HTERT RPE-1 (cell line): Measurements from ENCODE around the gene CAD.

ENCODE experiments used
- in situ Hi-C: fragments of 300-500 bp; cut with MboI; formaldehyde crosslinking; loops from 4 replicates; pipeline ENCODE4 v1.14.3; 2020; ENCODE audit warnings: low sequenced_read_pairs

The CAD gene

GRCh38 chr2:27275211-27276150 lies 58.3 kb downstream of the CAD start, which contains the start of gene DNAJC5G:
Gene DNAJC5G, plus strand, starts transcription at chr2:27275433. Its CDS starts 1,296 bp downstream, at chr2:27276729.
- in situ Hi-C loops: no loop called here

DNA sequence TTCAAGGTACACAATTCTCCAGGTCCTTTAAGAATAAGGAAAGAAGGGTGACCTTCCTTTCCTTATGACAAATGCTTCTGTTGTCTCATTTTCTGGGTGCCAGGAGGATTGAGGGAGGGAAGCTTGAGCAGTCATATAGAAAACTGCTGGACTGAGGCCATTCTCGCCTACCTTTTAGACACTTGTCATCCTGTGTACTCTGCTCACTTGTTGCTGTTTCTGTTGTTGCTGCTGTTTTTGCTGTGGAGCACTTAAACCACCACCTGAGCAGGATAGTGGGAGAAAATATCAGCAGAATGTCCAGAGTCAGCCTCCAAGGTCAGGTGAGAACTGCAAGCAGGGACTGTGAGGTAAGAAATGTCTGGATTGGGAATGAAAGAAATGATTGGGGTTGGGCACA lies 60.8 kb downstream of the CAD start:
- in situ Hi-C loops: no loop called here

DNA sequence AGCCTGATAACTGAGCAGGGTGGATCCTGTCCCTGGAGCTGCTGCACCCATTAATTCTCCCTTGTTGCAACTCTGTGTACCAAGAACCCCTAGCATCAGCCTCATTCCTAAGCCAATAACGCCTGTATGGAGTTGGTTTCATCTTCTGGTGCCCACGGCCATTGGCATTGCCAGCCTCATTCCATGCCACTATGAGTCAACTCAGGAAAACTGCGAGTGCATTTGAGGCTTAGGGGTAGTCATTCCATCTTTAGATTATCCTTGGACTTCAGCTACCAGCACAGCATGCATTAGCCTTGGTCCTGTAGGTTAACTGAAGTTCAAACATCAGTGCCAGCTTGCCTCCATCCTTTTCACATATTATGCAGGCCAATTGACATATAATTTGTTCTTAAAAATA lies 63.7 kb downstream of the CAD start:
- in situ Hi-C loops: no loop called here

- in situ Hi-C loops: no loop called here
Measured at GRCh38 chr2:27281442-27281841, 64.3 kb downstream of the CAD start.

- in situ Hi-C loops: no loop called here
Measured at GRCh38 chr2:27281855-27282559, 64.8 kb downstream of the CAD start, which contains the start of gene TRIM54. Gene TRIM54, plus strand, starts transcription at chr2:27282429. Its CDS starts 303 bp downstream, at chr2:27282732.

GRCh38 chr2:27282892-27283291 lies 65.7 kb downstream of the CAD start:
- in situ Hi-C loops: no loop called here

GRCh38 chr2:27284996-27285395 lies 67.8 kb downstream of the CAD start:
- in situ Hi-C loops: no loop called here

- in situ Hi-C loops: no loop called here
Measured at GRCh38 chr2:27285481-27285880, 68.3 kb downstream of the CAD start.

GRCh38 chr2:27288610-27289009 lies 71.4 kb downstream of the CAD start:
- in situ Hi-C loops: no loop called here

DNA sequence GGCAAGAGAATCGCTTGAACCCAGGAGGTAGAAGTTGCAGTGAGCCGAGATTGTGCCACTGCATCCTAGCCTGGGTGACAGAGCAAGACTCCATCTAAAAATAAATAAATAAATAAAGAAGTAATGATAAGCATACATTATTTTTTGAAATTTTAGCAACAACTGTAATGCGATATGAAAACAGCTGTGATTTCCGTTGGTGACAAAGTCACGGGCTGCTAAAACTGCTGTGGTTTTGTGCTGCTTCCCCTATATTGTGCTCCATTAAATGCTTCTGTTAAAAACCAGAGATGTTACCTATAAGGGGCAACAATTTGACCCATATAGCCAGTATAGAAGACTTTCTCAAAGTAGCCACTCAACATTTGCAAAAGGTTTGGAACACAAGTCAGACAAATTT lies 73.4 kb downstream of the CAD start:
- in situ Hi-C loops: no loop called here

- in situ Hi-C loops: no loop called here
Measured at GRCh38 chr2:27291865-27292264, 74.7 kb downstream of the CAD start.
